ENCODE results near the gene CLPTM1L.

DNA sequence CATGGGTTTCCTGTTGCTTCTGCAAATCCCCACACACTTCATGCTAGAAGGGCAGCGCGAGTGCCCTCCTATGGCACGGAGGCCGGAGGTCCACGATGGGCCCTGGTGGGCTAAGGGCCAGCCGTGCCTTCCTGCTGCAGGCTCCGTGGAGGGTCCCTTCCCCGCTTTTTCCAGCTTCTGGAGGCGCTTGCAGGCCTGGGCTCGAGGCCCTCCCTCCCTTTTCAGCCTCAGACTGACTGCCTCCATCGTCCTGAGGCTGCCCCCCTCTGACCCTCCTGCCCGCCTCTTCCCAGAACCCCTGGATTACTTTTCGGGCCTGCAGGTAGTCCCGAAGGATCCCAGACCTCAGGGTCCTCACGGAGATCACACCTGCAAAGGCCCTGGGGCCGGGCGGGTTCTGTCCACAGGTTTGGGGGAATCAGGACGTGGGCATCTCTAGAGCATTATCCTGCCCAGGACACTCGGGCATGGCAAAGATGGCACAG lies 46.8 kb downstream of the CLPTM1L start:
- TF ChIP-seq POLR2A (IDR thresholded peaks at IDR 0.05; ENCODE audit: low read depth, low read length) (no peak), POLR2AphosphoS5 (IDR thresholded peaks at IDR 0.05; ENCODE audit: low read depth, low read length) (no peak)
